ENCODE results near the gene AUH. TPM values are rescaled to one million over a fixed set of nuclear protein-coding genes. Genes with fewer than 3 reads are reported as not detected.

AUH gene
- total RNA-seq, 4 donors from 2014 or later: 17.1 to 28.2 (median 20.8) TPM

GRCh38 chr9:91308191-91308590 is 53.5 kb downstream of the AUH start:
- H3K27ac ChIP-seq: peak overlapping the region in 1 of 4 donors; percentile 19
- ATAC-seq (no peak), DNase-seq (no peak)
- no peaks in the 10 kb centered on the region for H3K27me3 ChIP-seq
- H3K4me1 ChIP-seq: peaks cover 29 to 32% of the 10 kb centered on the region in 2 donors
- TF ChIP-seq POLR2A (IDR thresholded peaks at IDR 0.05): no peak
- TF ChIP-seq, protein P1, sequence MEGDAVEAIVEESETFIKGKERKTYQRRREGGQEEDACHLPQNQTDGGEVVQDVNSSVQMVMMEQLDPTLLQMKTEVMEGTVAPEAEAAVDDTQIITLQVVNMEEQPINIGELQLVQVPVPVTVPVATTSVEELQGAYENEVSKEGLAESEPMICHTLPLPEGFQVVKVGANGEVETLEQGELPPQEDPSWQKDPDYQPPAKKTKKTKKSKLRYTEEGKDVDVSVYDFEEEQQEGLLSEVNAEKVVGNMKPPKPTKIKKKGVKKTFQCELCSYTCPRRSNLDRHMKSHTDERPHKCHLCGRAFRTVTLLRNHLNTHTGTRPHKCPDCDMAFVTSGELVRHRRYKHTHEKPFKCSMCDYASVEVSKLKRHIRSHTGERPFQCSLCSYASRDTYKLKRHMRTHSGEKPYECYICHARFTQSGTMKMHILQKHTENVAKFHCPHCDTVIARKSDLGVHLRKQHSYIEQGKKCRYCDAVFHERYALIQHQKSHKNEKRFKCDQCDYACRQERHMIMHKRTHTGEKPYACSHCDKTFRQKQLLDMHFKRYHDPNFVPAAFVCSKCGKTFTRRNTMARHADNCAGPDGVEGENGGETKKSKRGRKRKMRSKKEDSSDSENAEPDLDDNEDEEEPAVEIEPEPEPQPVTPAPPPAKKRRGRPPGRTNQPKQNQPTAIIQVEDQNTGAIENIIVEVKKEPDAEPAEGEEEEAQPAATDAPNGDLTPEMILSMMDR (IDR thresholded peaks at IDR 0.05 in 4 of 5, conservative IDR thresholded peaks at IDR 0.05 in 1 of 5): no peak
- in situ Hi-C loops (cut with MboI; ENCODE audit: low sequenced_read_pairs in 4 of 4) (no loop called here), intact Hi-C loops (cut with DNase I; ENCODE audit: low total_unique reads) (no loop called here)
- H3K9me3 ChIP-seq: no peaks in the 10 kb centered on the region
- H3K36me3 ChIP-seq: no peaks in the 10 kb centered on the region
- no peak overlapping the region for H3K4me3 ChIP-seq

DNA sequence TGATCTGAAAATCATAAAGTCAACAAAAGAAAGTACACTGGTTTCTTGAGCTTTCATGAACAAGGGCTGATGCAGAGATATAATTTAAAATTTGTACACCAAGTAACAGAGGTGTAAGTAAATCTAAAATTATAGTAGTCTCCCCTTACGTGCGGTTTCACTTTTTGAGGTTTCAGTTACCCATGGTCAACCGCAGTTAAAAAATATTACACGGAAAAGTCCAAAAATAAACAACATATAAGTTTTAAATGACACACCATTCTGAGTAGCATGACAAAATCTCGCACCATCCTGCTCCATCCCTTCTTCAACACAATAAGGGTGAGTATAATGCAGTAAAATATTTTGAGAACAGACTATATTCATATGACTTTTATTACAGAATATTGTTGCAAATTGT is 54.4 kb downstream of the AUH start:
- no peak for DNase-seq
- Histone ChIP-seq H3K9me3 (no peaks in the 10 kb centered on the region), H3K36me3 (no peaks in the 10 kb centered on the region), H3K4me1 (peaks cover 38 to 41% of the 10 kb centered on the region in 2 donors), H3K27ac (no peak overlapping the region), H3K4me3 (no peak overlapping the region), H3K27me3 (no peaks in the 10 kb centered on the region)
- in situ Hi-C loops (cut with MboI; ENCODE audit: low sequenced_read_pairs in 4 of 4): no loop called here
- TF ChIP-seq, protein P1 (IDR thresholded peaks at IDR 0.05 in 4 of 5, conservative IDR thresholded peaks at IDR 0.05 in 1 of 5): no peak
- no peak for TF ChIP-seq POLR2A (IDR thresholded peaks at IDR 0.05)
- intact Hi-C loops (cut with DNase I; ENCODE audit: low total_unique reads): no loop called here
- no peak for ATAC-seq

GRCh38 chr9:91306296-91306630 is 55.5 kb downstream of the AUH start:
- intact Hi-C loops (cut with DNase I; ENCODE audit: low total_unique reads) (no loop called here), in situ Hi-C loops (cut with MboI; ENCODE audit: low sequenced_read_pairs in 4 of 4) (no loop called here)
- Histone ChIP-seq H3K27ac (peak overlapping the region; percentile 78 to 90 (median 84)), H3K4me1 (peaks cover 48 to 50% of the 10 kb centered on the region in 2 donors), H3K9me3 (no peaks in the 10 kb centered on the region), H3K36me3 (no peaks in the 10 kb centered on the region), H3K4me3 (no peak overlapping the region), H3K27me3 (no peaks in the 10 kb centered on the region)
- DNase-seq (no peak), ATAC-seq (no peak)
- TF ChIP-seq, protein P1 (IDR thresholded peaks at IDR 0.05 in 4 of 5, conservative IDR thresholded peaks at IDR 0.05 in 1 of 5): no peak
- TF ChIP-seq POLR2A (IDR thresholded peaks at IDR 0.05): no peak

DNA sequence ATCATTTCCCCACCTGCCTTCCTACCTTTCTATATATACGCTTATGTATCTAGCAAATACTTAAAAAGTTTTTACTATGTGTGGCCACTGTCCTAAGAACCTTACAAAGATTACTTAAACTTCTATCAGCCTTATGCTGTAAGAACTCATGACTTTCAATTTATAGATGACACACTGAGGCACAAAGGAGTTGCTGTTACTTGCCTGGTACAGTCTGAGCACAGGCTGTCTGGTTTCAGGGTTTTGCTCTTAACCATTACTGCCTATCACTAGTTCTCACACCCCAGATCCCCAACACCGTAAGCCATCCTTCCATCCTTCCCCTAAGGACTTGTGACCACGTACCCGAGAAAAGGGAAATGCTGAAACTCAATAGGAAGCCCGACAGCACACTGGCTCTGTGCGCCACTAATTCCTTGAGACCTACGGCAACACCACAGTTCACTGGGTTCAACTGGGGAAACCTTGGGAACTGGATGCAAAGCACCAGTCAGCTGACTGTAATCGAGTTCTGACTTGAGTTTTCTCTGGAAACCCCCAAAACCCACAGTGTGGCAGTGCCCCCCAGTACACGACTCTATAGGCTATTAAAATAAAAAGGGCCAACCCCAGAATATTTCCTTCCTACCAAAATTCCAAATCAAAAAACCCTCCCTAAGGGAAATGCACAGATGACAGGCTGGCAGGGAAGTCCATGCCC is 56.0 kb downstream of the AUH start:
- Histone ChIP-seq H3K9me3 (no peaks in the 10 kb centered on the region), H3K4me1 (peaks cover 53 to 55% of the 10 kb centered on the region in 2 donors), H3K36me3 (no peaks in the 10 kb centered on the region), H3K4me3 (no peak overlapping the region), H3K27me3 (no peaks in the 10 kb centered on the region), H3K27ac (peak overlapping the region; percentile 78 to 90 (median 84))
- in situ Hi-C loops (cut with MboI; ENCODE audit: low sequenced_read_pairs in 4 of 4): no loop called here
- intact Hi-C loops (cut with DNase I; ENCODE audit: low total_unique reads): no loop called here
- ATAC-seq (no peak), DNase-seq (peak in 1 of 2 donors; percentile 21)
- TF ChIP-seq, protein P1 (IDR thresholded peaks at IDR 0.05 in 4 of 5, conservative IDR thresholded peaks at IDR 0.05 in 1 of 5): no peak
- no peak for TF ChIP-seq POLR2A (IDR thresholded peaks at IDR 0.05)
